Activated CD4-positive, alpha-beta T cell treated with anti-CD3 and anti-CD28 coated beads, Interleukin-2, amount 10 ng/mL, durations not matched to agents 24 days and 14 days (primary cell): ENCODE results near the gene A1CF. TPM values are rescaled to one million over a fixed set of nuclear protein-coding genes. Genes with fewer than 3 reads are reported as not detected.

ENCODE experiments used
- DNase-seq: peaks from one replicate; pipeline ENCODE4 v3.0.0; 2022
- H3K27ac Mint-ChIP-seq: one replicate; pipeline ENCODE4 v1.8.0; 2022; ENCODE audit warnings: mild to moderate bottlenecking, mixed read lengths
- H3K27me3 Mint-ChIP-seq: one replicate; pipeline ENCODE4 v1.8.0; 2022; ENCODE audit warnings: mixed read lengths
- H3K36me3 Mint-ChIP-seq: one replicate; pipeline ENCODE4 v1.8.0; 2022; ENCODE audit warnings: low read depth, mild to moderate bottlenecking, mixed read lengths
- H3K4me1 Mint-ChIP-seq: one replicate; pipeline ENCODE4 v1.8.0; 2021; ENCODE audit warnings: mixed read lengths
- H3K4me3 Mint-ChIP-seq: one replicate; pipeline ENCODE4 v1.8.0; 2022; ENCODE audit warnings: mild to moderate bottlenecking, moderate library complexity, mixed read lengths
- H3K9me3 Mint-ChIP-seq: one replicate; pipeline ENCODE4 v1.8.0; 2021; ENCODE audit warnings: mixed read lengths
- intact Hi-C: fragments of 100-400 bp; cut with micrococcal nuclease; formaldehyde crosslinking; loops from one replicate; pipeline ENCODE4 v1.15.1; 2023
- total RNA-seq: library from RNA; stranded (reverse); gene quantifications from 2 replicates; pipeline ENCODE4 v1.2.3, GENCODE V29; 2022

The A1CF gene
- total RNA-seq, 1 donor from 2014 or later, result not detected

GRCh38 chr10:50850578-50851230, 34.7 kb downstream of the A1CF start:
- Mint-ChIP-seq H3K27me3 (peaks cover 14% of the 10 kb centered on the region), H3K36me3 (no peaks in the 10 kb centered on the region), H3K4me3 (no peak overlapping the region), H3K4me1 (no peaks in the 10 kb centered on the region), H3K27ac (no peak overlapping the region), H3K9me3 (no peaks in the 10 kb centered on the region)
- DNase-seq, result no peak
- intact Hi-C loops, result no loop called here

- no peak for DNase-seq
- Mint-ChIP-seq H3K4me3 (no peak overlapping the region), H3K27ac (no peak overlapping the region), H3K36me3 (no peaks in the 10 kb centered on the region), H3K4me1 (no peaks in the 10 kb centered on the region), H3K27me3 (peaks cover 8% of the 10 kb centered on the region), H3K9me3 (no peaks in the 10 kb centered on the region)
- intact Hi-C loops, result no loop called here
These were observed 38.7 kb downstream of the A1CF start for GRCh38 chr10:50846753-50847152.

- Mint-ChIP-seq H3K9me3 (no peaks in the 10 kb centered on the region), H3K4me1 (no peaks in the 10 kb centered on the region), H3K36me3 (no peaks in the 10 kb centered on the region), H3K27me3 (no peaks in the 10 kb centered on the region), H3K4me3 (no peak overlapping the region), H3K27ac (no peak overlapping the region)
- no peak for DNase-seq
- intact Hi-C loops, result no loop called here
These were observed 48.3 kb downstream of the A1CF start for GRCh38 chr10:50837095-50837494.

- Mint-ChIP-seq H3K36me3 (no peaks in the 10 kb centered on the region), H3K27ac (no peak overlapping the region), H3K27me3 (peaks cover 9% of the 10 kb centered on the region), H3K9me3 (no peaks in the 10 kb centered on the region), H3K4me3 (no peak overlapping the region), H3K4me1 (no peaks in the 10 kb centered on the region)
- DNase-seq, result no peak
- intact Hi-C loops, result no loop called here
These were observed 53.2 kb downstream of the A1CF start for GRCh38 chr10:50832171-50832751.

GRCh38 chr10:50830066-50830465, 55.4 kb downstream of the A1CF start:
- intact Hi-C loops, result no loop called here
- Mint-ChIP-seq H3K36me3 (no peaks in the 10 kb centered on the region), H3K4me1 (no peaks in the 10 kb centered on the region), H3K27ac (no peak overlapping the region), H3K4me3 (no peak overlapping the region), H3K27me3 (peaks cover 11% of the 10 kb centered on the region), H3K9me3 (no peaks in the 10 kb centered on the region)
- DNase-seq, result no peak

GRCh38 chr10:50824782-50825181, 60.6 kb downstream of the A1CF start:
- no peak overlapping the region for H3K4me3 Mint-ChIP-seq
- H3K27me3 Mint-ChIP-seq, result peaks cover 13% of the 10 kb centered on the region
- no peak overlapping the region for H3K27ac Mint-ChIP-seq
- intact Hi-C loops, result no loop called here
- no peaks in the 10 kb centered on the region for H3K4me1 Mint-ChIP-seq
- no peaks in the 10 kb centered on the region for H3K9me3 Mint-ChIP-seq
- DNase-seq, result no peak
- H3K36me3 Mint-ChIP-seq, result no peaks in the 10 kb centered on the region

- H3K36me3 Mint-ChIP-seq, result no peaks in the 10 kb centered on the region
- DNase-seq, result no peak
- H3K4me3 Mint-ChIP-seq, result no peak overlapping the region
- peaks cover 11% of the 10 kb centered on the region for H3K27me3 Mint-ChIP-seq
- intact Hi-C loops, result no loop called here
- no peaks in the 10 kb centered on the region for H3K9me3 Mint-ChIP-seq
- no peak overlapping the region for H3K27ac Mint-ChIP-seq
- no peaks in the 10 kb centered on the region for H3K4me1 Mint-ChIP-seq
These were observed 61.6 kb downstream of the A1CF start for GRCh38 chr10:50823789-50824188.

GRCh38 chr10:50809596-50809995, 75.8 kb downstream of the A1CF start:
- Mint-ChIP-seq H3K4me1 (no peaks in the 10 kb centered on the region), H3K36me3 (no peaks in the 10 kb centered on the region), H3K9me3 (no peaks in the 10 kb centered on the region), H3K4me3 (no peak overlapping the region), H3K27ac (no peak overlapping the region), H3K27me3 (peaks cover 15% of the 10 kb centered on the region)
- intact Hi-C loops, result no loop called here
- DNase-seq, result no peak

GRCh38 chr10:50807851-50808776, 77.3 kb downstream of the A1CF start:
- peaks cover 18% of the 10 kb centered on the region for H3K27me3 Mint-ChIP-seq
- no peaks in the 10 kb centered on the region for H3K36me3 Mint-ChIP-seq
- H3K27ac Mint-ChIP-seq, result no peak overlapping the region
- DNase-seq, result no peak
- H3K4me3 Mint-ChIP-seq, result no peak overlapping the region
- no peaks in the 10 kb centered on the region for H3K4me1 Mint-ChIP-seq
- intact Hi-C loops, result no loop called here
- no peaks in the 10 kb centered on the region for H3K9me3 Mint-ChIP-seq

GRCh38 chr10:50805981-50806622, 79.3 kb downstream of the A1CF start:
- H3K4me1 Mint-ChIP-seq, result no peaks in the 10 kb centered on the region
- peaks cover 21% of the 10 kb centered on the region for H3K27me3 Mint-ChIP-seq
- intact Hi-C loops, result no loop called here
- no peaks in the 10 kb centered on the region for H3K36me3 Mint-ChIP-seq
- no peak overlapping the region for H3K4me3 Mint-ChIP-seq
- DNase-seq, result no peak
- no peak overlapping the region for H3K27ac Mint-ChIP-seq
- no peaks in the 10 kb centered on the region for H3K9me3 Mint-ChIP-seq

- DNase-seq, result no peak
- Mint-ChIP-seq H3K27me3 (peaks cover 17% of the 10 kb centered on the region), H3K9me3 (no peaks in the 10 kb centered on the region), H3K4me1 (no peaks in the 10 kb centered on the region), H3K36me3 (no peaks in the 10 kb centered on the region), H3K4me3 (no peak overlapping the region), H3K27ac (no peak overlapping the region)
- intact Hi-C loops, result no loop called here
These were observed 85.8 kb downstream of the A1CF start for GRCh38 chr10:50799595-50799994.

GRCh38 chr10:50798297-50798696, 87.1 kb downstream of the A1CF start:
- H3K9me3 Mint-ChIP-seq, result no peaks in the 10 kb centered on the region

GRCh38 chr10:50796693-50797092, 88.7 kb downstream of the A1CF start:
- intact Hi-C loops, result no loop called here
- H3K27ac Mint-ChIP-seq, result no peak overlapping the region

More at GRCh38 chr10:50798297-50798696, 87.1 kb downstream of the A1CF start:
- Mint-ChIP-seq H3K27me3 (peaks cover 15% of the 10 kb centered on the region), H3K4me3 (no peak overlapping the region), H3K36me3 (no peaks in the 10 kb centered on the region), H3K27ac (no peak overlapping the region), H3K4me1 (no peaks in the 10 kb centered on the region)
- no peak for DNase-seq
- intact Hi-C loops, result no loop called here

GRCh38 chr10:50794490-50794889, 90.9 kb downstream of the A1CF start:
- Mint-ChIP-seq H3K4me1 (no peaks in the 10 kb centered on the region), H3K36me3 (no peaks in the 10 kb centered on the region), H3K4me3 (no peak overlapping the region), H3K9me3 (no peaks in the 10 kb centered on the region), H3K27ac (no peak overlapping the region), H3K27me3 (peaks cover 12% of the 10 kb centered on the region)
- DNase-seq, result no peak
- intact Hi-C loops, result no loop called here

More at GRCh38 chr10:50796693-50797092, 88.7 kb downstream of the A1CF start:
- Mint-ChIP-seq H3K4me1 (no peaks in the 10 kb centered on the region), H3K36me3 (no peaks in the 10 kb centered on the region), H3K4me3 (no peak overlapping the region), H3K9me3 (no peaks in the 10 kb centered on the region), H3K27me3 (peaks cover 17% of the 10 kb centered on the region)
- DNase-seq, result no peak
